CD14-positive monocyte (primary cell): ENCODE measurements around the gene GGA1. TPM values are rescaled to one million over a fixed set of nuclear protein-coding genes. Genes with fewer than 3 reads are reported as not detected.

Experiments used
- DNase-seq, 3 donors: peaks; one replicate each; pipeline ENCODE4 v3.0.0-alpha.2; 2011 to 2022
- H2AFZ ChIP-seq: 2 replicates; pipeline ENCODE4 v1.6.0; 2012; ENCODE audit warnings: mild to moderate bottlenecking, low read depth, low read length, inconsistent platforms; ENCODE audit not compliant: insufficient read depth, poor library complexity, severe bottlenecking
- H3K27ac ChIP-seq, 2 donors: 1 replicate in 1 of 2; 2 replicates in 1 of 2; pipeline ENCODE4 v1.5.1; 2012 to 2013; ENCODE audit warnings: low read length in 2 of 2, control low read depth in 1 of 2, inconsistent platforms in 1 of 2, low read depth in 1 of 2, mild to moderate bottlenecking in 1 of 2
- H3K27me3 ChIP-seq, 2 donors: one replicate each; pipeline versions ENCODE4 v1.6.0 to v1.6.1; 2011 to 2013; ENCODE audit warnings: low read length in 2 of 2; ENCODE audit not compliant: control insufficient read depth in 2 of 2, insufficient read depth in 2 of 2
- H3K36me3 ChIP-seq, 2 donors: replicated peaks in 1 of 2; 1 replicate in 1 of 2; 2 replicates in 1 of 2; pipeline versions ENCODE4 v1.5.1 to v1.6.1; 2012 to 2013; ENCODE audit warnings: low read length in 2 of 2, control low read depth in 1 of 2, inconsistent platforms in 1 of 2, mild to moderate bottlenecking in 1 of 2; ENCODE audit not compliant: insufficient read depth in 2 of 2, control insufficient read depth in 1 of 2
- H3K4me1 ChIP-seq, 2 donors: 1 replicate in 1 of 2; 2 replicates in 1 of 2; pipeline versions ENCODE4 v1.5.1 to v1.6.1; 2012 to 2013; ENCODE audit warnings: low read length in 2 of 2, control low read depth in 1 of 2, inconsistent platforms in 1 of 2, mild to moderate bottlenecking in 1 of 2, moderate library complexity in 1 of 2; ENCODE audit not compliant: insufficient read depth in 2 of 2, control insufficient read depth in 1 of 2
- H3K4me2 ChIP-seq: replicated peaks from 2 replicates; pipeline ENCODE3; 2012; ENCODE audit warnings: low read length, moderate library complexity, mild to moderate bottlenecking; ENCODE audit not compliant: poor library complexity, severe bottlenecking; ENCODE audit errors: extremely low read depth
- H3K4me3 ChIP-seq, 3 experiments: fragments of 200-600 bp in 1 of 3; sonication (generic) in 1 of 3; replicated peaks in 1 of 3; 1 replicate in 2 of 3; 2 replicates in 1 of 3; pipeline ENCODE4 v1.5.1; 2011 to 2013; ENCODE audit warnings: low read length in 3 of 3, mild to moderate bottlenecking in 3 of 3, control low read depth in 2 of 3, low read depth in 2 of 3, inconsistent platforms in 1 of 3, moderate library complexity in 1 of 3
- H3K79me2 ChIP-seq: 2 replicates; pipeline ENCODE4 v1.6.0; 2012; ENCODE audit warnings: mild to moderate bottlenecking, control low read depth, inconsistent platforms, low read length, moderate library complexity; ENCODE audit not compliant: insufficient read depth
- H3K9ac ChIP-seq: 2 replicates; pipeline ENCODE4 v1.6.0; 2017; ENCODE audit warnings: low read length, mild to moderate bottlenecking; ENCODE audit not compliant: insufficient read depth, poor library complexity, severe bottlenecking
- H3K9me3 ChIP-seq, 2 donors: replicated peaks in 1 of 2; 1 replicate in 1 of 2; 2 replicates in 1 of 2; pipeline versions ENCODE4 v1.5.1 to v1.6.1; 2012 to 2013; ENCODE audit warnings: low read length in 2 of 2, control low read depth in 1 of 2; ENCODE audit not compliant: control insufficient read depth in 1 of 2, insufficient read depth in 1 of 2
- H4K20me1 ChIP-seq: 2 replicates; pipeline ENCODE4 v1.6.0; 2012; ENCODE audit warnings: mild to moderate bottlenecking, low read length, control low read depth, moderate library complexity; ENCODE audit not compliant: insufficient read depth
- H3K27ac Mint-ChIP-seq, 7 donors: one replicate each; pipeline ENCODE4 v1.8.0; 2020; ENCODE audit warnings: mild to moderate bottlenecking in 7 of 7, mixed read lengths in 7 of 7, moderate library complexity in 6 of 7, inconsistent platforms in 2 of 7
- H3K27me3 Mint-ChIP-seq, 3 donors: one replicate each; pipeline ENCODE4 v1.8.0; 2021 to 2022; ENCODE audit warnings: low read depth in 3 of 3, mild to moderate bottlenecking in 3 of 3, mixed read lengths in 3 of 3, moderate library complexity in 3 of 3, inconsistent platforms in 1 of 3
- H3K36me3 Mint-ChIP-seq, 2 donors: one replicate each; pipeline ENCODE4 v1.8.0; 2020; ENCODE audit warnings: mixed read lengths in 2 of 2, inconsistent platforms in 1 of 2, mild to moderate bottlenecking in 1 of 2
- H3K4me1 Mint-ChIP-seq: one replicate; pipeline ENCODE4 v1.8.0; 2020; ENCODE audit warnings: mild to moderate bottlenecking, mixed read lengths
- H3K4me3 Mint-ChIP-seq, 2 donors: one replicate each; pipeline ENCODE4 v1.8.0; 2020; ENCODE audit warnings: mild to moderate bottlenecking in 2 of 2, mixed read lengths in 2 of 2, moderate library complexity in 1 of 2
- H3K9me3 Mint-ChIP-seq, 7 donors: one replicate each; pipeline ENCODE4 v1.8.0; 2020 to 2022; ENCODE audit warnings: mixed read lengths in 7 of 7, mild to moderate bottlenecking in 6 of 7, moderate library complexity in 6 of 7, inconsistent platforms in 2 of 7
- CTCF ChIP-seq: fragments of 200-600 bp; IDR thresholded peaks from one replicate; pipeline ENCODE4 v1.8.0; 2022; ENCODE audit warnings: antibody characterized with exemption, mild to moderate bottlenecking
- whole genome bisulfite sequencing: methylation state at CpG from one replicate; pipeline ENCODE4 v1.1.5; 2013; ENCODE audit warnings: missing lambda C conversion rate; ENCODE audit not compliant: insufficient coverage; 5-methylcytosine and 5-hydroxymethylcytosine counted together
- intact Hi-C, 2 donors: fragments of 100-400 bp; cut with micrococcal nuclease; formaldehyde crosslinking; loops; one replicate each; pipeline versions ENCODE4 v1.15.0 to v1.15.1; 2023
- polyA plus RNA-seq, 3 donors: library from polyadenylated mRNA; depleted of rRNA in 1 of 3; unstranded in 2 of 3; stranded (reverse) in 1 of 3; fragments of 300-500 nt in 2 of 3; fragments of >200 nt in 1 of 3; fragmentation: Illumina TruSeq in 2 of 3; gene quantifications; 1 replicate in 2 of 3; 2 replicates in 1 of 3; pipeline ENCODE4 v1.2.3, GENCODE V29; 2012 to 2021

Gene GGA1
- polyA plus RNA-seq, 3 donors: 19.8 to 91.0 (median 24.8) TPM

GRCh38 chr22:37581504-37581903, 27.1 kb upstream of the GGA1 start:
- no peaks in the 10 kb centered on the region for H3K9me3 ChIP-seq
- peak overlapping the region; percentile 96 for H3K4me2 ChIP-seq
- intact Hi-C loops: no loop called here
- Mint-ChIP-seq H3K4me3 (peak overlapping the region; percentile 46 to 57), H3K9me3 (no peaks in the 10 kb centered on the region), H3K27me3 (peaks cover 0 to 2% (median 0%) of the 10 kb centered on the region in 3 donors), H3K4me1 (peaks cover 61% of the 10 kb centered on the region), H3K27ac (peak overlapping the region; percentile 32 to 93 (median 85)), H3K36me3 (peaks cover 5 to 12% of the 10 kb centered on the region in 2 donors)
- WGBS: 3% methylated on average over 5 of the region's 9 CpGs
- no peaks in the 10 kb centered on the region for H3K36me3 ChIP-seq
- peaks cover 52 to 63% of the 10 kb centered on the region in 2 donors for H3K4me1 ChIP-seq
- DNase-seq: peak in 2 of 3 donors; percentile 46 to 61
- H3K4me3 ChIP-seq: peak overlapping the region in 1 of 3 experiments; percentile 91
- no peaks in the 10 kb centered on the region for H4K20me1 ChIP-seq
- peak overlapping the region; percentile 59 to 89 for H3K27ac ChIP-seq
- peak overlapping the region; percentile 32 for H2AFZ ChIP-seq
- TF ChIP-seq CTCF: no peak
- peak overlapping the region; percentile 29 for H3K9ac ChIP-seq
- H3K79me2 ChIP-seq: peaks cover 34% of the 10 kb centered on the region
- no peaks in the 10 kb centered on the region for H3K27me3 ChIP-seq

GRCh38 chr22:37582526-37582925, 26.1 kb upstream of the GGA1 start:
- DNase-seq: no peak
- Histone ChIP-seq H3K4me3 (no peak overlapping the region), H3K4me1 (peaks cover 46 to 53% of the 10 kb centered on the region in 2 donors), H3K4me2 (no peak overlapping the region), H3K79me2 (peaks cover 25% of the 10 kb centered on the region), H3K27ac (peak overlapping the region in 1 of 2 donors; percentile 36), H2AFZ (no peak overlapping the region), H3K9me3 (no peaks in the 10 kb centered on the region), H4K20me1 (no peaks in the 10 kb centered on the region), H3K27me3 (no peaks in the 10 kb centered on the region), H3K36me3 (no peaks in the 10 kb centered on the region), H3K9ac (no peak overlapping the region)
- Mint-ChIP-seq H3K4me3 (no peak overlapping the region), H3K27me3 (peaks cover 0 to 2% (median 2%) of the 10 kb centered on the region in 3 donors), H3K9me3 (no peaks in the 10 kb centered on the region), H3K27ac (peak overlapping the region in 2 of 7 donors; percentile 35 to 78), H3K4me1 (peaks cover 51% of the 10 kb centered on the region), H3K36me3 (peaks cover 3 to 5% of the 10 kb centered on the region in 2 donors)
- intact Hi-C loops: no loop called here
- 97% methylated on average over 4 of the region's 4 CpGs for WGBS
- TF ChIP-seq CTCF: no peak
